ENCODE data around the gene RPGRIP1. TPM values are rescaled to one million over a fixed set of nuclear protein-coding genes. Genes with fewer than 3 reads are reported as not detected.

Gene RPGRIP1
- total RNA-seq, 2 donors from 2014 or later: 0.12 TPM; not detected in 1

GRCh38 chr14:21262410-21262809 lies 17.5 kb upstream of the RPGRIP1 start:
- H3K27me3 ChIP-seq: no peaks in the 10 kb centered on the region
- H3K4me1 ChIP-seq: peaks cover 0 to 87% of the 10 kb centered on the region in 2 donors
- DNase-seq (ENCODE audit: low spot score): no peak
- H3K9me3 ChIP-seq: no peaks in the 10 kb centered on the region
- H3K4me3 ChIP-seq: no peak overlapping the region
- TF ChIP-seq, protein P1, sequence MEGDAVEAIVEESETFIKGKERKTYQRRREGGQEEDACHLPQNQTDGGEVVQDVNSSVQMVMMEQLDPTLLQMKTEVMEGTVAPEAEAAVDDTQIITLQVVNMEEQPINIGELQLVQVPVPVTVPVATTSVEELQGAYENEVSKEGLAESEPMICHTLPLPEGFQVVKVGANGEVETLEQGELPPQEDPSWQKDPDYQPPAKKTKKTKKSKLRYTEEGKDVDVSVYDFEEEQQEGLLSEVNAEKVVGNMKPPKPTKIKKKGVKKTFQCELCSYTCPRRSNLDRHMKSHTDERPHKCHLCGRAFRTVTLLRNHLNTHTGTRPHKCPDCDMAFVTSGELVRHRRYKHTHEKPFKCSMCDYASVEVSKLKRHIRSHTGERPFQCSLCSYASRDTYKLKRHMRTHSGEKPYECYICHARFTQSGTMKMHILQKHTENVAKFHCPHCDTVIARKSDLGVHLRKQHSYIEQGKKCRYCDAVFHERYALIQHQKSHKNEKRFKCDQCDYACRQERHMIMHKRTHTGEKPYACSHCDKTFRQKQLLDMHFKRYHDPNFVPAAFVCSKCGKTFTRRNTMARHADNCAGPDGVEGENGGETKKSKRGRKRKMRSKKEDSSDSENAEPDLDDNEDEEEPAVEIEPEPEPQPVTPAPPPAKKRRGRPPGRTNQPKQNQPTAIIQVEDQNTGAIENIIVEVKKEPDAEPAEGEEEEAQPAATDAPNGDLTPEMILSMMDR (IDR thresholded peaks at IDR 0.05): no peak
- H3K27ac ChIP-seq: no peak overlapping the region
- H3K36me3 ChIP-seq: peaks cover 57% of the 10 kb centered on the region

GRCh38 chr14:21263284-21264024 lies 16.4 kb upstream of the RPGRIP1 start:
- peaks cover 0 to 85% of the 10 kb centered on the region in 2 donors for H3K4me1 ChIP-seq
- peaks cover 57% of the 10 kb centered on the region for H3K36me3 ChIP-seq
- H3K27me3 ChIP-seq: no peaks in the 10 kb centered on the region
- H3K4me3 ChIP-seq: no peak overlapping the region
- no peak for DNase-seq (ENCODE audit: low spot score)
- TF ChIP-seq, protein P1 (IDR thresholded peaks at IDR 0.05): no peak
- no peak overlapping the region for H3K27ac ChIP-seq
- no peaks in the 10 kb centered on the region for H3K9me3 ChIP-seq

DNA sequence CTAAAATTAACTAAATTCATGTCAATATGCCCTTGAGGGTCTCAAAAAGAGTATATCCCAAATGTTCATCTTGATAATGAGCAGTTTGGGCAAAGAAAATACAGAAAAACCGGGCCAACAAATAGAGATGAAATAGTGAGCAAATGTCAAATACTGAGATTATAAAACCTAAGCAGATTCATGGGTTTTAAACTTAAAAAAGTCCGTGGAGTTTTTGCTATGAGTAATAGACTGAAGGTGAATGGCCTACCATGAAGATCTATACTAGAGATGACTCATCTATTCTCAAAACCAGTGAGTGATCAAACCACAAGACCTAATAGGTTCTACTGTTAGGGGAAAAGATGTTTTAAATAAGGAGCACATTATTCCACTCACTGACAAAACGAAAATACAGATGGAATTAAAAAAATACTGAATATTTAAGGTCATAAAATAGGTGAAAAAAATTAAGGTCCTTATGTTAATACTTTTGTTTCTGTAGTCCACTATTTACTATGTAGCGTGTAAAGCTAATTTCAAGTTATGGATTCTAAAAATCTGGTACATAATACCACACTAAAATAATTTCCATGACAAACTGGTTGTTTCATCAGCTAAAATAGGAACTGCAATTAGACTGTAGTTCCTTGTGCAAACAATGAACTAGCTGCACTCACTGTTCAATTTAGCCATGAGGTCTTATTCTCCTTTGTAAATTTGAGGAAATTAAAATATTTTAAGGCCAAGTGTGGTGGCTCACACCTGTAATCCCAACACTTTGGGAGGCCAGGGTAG lies 15.7 kb upstream of the RPGRIP1 start:
- peaks cover 50% of the 10 kb centered on the region for H3K36me3 ChIP-seq
- TF ChIP-seq, protein P1 (IDR thresholded peaks at IDR 0.05): no peak
- peaks cover 0 to 78% of the 10 kb centered on the region in 2 donors for H3K4me1 ChIP-seq
- no peaks in the 10 kb centered on the region for H3K9me3 ChIP-seq
- H3K27me3 ChIP-seq: no peaks in the 10 kb centered on the region
- DNase-seq (ENCODE audit: low spot score): no peak
- no peak overlapping the region for H3K4me3 ChIP-seq
- peak overlapping the region in 1 of 2 donors; percentile 2 for H3K27ac ChIP-seq

- Histone ChIP-seq H3K27ac (peak overlapping the region; percentile 17 to 99), H3K27me3 (no peaks in the 10 kb centered on the region), H3K36me3 (peaks cover 30% of the 10 kb centered on the region), H3K4me1 (peaks cover 0 to 58% of the 10 kb centered on the region in 2 donors), H3K4me3 (peak overlapping the region; percentile 92 to 97), H3K9me3 (no peaks in the 10 kb centered on the region)
- TF ChIP-seq, protein P1 (IDR thresholded peaks at IDR 0.05): no peak
- DNase-seq (ENCODE audit: low spot score): no peak
These were observed 12.4 kb upstream of the RPGRIP1 start for GRCh38 chr14:21267431-21267845.

- Histone ChIP-seq H3K27ac (peak overlapping the region; percentile 96 to 99), H3K4me1 (peaks cover 0 to 52% of the 10 kb centered on the region in 2 donors), H3K4me3 (peak overlapping the region; percentile 92 to 97), H3K9me3 (no peaks in the 10 kb centered on the region), H3K36me3 (peaks cover 24% of the 10 kb centered on the region), H3K27me3 (no peaks in the 10 kb centered on the region)
- TF ChIP-seq, protein P1 (IDR thresholded peaks at IDR 0.05): no peak
- DNase-seq (ENCODE audit: low spot score): no peak
These were observed 11.8 kb upstream of the RPGRIP1 start for GRCh38 chr14:21267886-21268616.
